GM19397 (cell line): ENCODE data around the gene LDLRAD4.

ENCODE experiments used
- ATAC-seq: cut with Tn5 transposase; IDR thresholded peaks from one replicate; pipeline ENCODE4 v1.9.1; 2021; ENCODE audit warnings: mild to moderate bottlenecking, moderate library complexity; ENCODE audit not compliant: unreplicated experiment

The LDLRAD4 gene

DNA sequence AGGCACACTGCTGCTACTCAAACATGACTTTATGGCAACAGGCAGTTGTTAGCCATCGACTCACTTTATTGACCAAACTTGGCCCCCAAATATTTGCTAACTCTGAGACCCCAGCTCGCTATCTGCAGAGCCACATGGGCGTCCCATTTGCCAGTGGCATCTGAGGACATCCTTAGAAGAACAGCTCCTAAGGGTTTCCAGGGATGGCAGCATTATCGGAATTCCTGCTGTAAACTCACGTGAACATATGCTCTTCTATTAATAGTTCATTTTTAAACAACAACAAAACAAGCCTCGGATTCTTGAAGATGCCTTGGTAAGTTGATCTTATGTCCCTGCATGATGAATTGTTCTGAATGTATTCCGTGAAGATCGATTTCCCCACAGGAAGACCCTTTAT is 181.0 kb downstream of the LDLRAD4 start:
- no peak for ATAC-seq

DNA sequence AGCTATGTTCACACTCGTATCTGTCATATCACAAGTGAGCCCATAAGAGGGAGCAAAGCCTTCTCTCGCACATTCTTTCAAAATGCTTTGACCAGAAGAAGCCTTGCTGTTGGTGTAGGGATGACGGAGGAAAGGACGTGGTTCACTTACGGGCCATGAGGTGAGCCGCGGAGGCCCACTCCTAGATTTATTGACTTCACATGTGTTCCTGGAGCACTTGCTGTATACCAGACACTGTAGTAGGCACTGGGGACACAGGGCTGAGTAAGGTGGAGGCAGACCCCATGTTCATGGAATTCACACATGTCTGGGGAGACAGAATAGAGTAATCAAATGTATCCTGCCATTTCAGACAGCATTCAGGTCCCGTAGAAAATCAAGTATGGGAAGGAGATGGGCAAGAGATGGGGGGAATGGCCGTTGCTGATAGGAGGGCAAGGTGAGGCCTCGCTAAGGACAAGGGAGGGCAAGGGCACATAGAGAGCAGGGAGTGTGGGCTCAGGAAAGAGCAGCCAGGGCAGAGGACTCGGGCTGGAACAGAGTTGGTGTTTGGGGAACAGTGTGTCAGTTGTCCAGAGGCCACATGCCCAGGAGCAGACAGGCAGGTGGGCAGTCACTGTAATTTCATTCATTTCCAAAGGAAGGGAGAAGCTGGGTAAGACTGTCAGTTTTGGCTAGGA is 182.2 kb downstream of the LDLRAD4 start:
- no peak for ATAC-seq

DNA sequence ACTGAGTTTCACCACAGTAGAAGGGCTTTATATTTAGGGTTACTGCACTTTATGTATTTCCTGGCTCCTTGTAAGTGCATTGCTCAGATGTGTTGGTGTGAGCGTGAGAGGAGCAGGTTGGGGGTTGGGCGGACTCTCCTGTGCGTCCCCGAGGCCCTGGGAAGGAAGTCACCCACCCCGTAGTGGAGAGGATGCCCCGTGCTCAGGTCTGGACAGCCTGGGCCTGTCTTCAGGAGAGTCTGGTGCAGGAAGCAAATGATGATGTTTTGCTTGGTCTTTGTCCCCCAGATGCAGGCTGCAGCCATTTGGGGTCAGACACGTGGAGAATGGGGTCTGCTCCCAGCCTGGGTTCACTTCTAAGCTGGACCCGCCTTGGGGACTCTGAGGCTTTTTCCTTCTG is 182.8 kb downstream of the LDLRAD4 start:
- ATAC-seq = no peak

DNA sequence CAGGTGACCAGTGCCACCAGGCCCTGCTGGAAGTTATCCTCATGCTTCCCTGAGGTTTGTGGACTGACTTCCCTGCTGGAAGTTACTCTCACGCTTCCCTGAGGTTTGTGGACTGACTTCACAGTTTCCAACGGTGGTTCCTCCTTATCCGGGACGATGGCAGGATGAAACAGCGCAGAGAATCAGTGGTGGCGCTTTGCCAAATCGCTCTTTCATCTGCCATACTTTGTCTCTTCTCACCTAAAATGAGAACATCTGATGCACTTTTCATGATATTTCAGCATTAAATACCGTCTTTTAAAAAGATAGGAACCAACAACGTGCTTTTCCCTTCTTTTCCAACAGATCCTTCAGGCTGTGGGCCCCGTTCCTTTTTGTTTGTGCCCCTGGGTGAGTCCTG is 183.3 kb downstream of the LDLRAD4 start:
- ATAC-seq = no peak

DNA sequence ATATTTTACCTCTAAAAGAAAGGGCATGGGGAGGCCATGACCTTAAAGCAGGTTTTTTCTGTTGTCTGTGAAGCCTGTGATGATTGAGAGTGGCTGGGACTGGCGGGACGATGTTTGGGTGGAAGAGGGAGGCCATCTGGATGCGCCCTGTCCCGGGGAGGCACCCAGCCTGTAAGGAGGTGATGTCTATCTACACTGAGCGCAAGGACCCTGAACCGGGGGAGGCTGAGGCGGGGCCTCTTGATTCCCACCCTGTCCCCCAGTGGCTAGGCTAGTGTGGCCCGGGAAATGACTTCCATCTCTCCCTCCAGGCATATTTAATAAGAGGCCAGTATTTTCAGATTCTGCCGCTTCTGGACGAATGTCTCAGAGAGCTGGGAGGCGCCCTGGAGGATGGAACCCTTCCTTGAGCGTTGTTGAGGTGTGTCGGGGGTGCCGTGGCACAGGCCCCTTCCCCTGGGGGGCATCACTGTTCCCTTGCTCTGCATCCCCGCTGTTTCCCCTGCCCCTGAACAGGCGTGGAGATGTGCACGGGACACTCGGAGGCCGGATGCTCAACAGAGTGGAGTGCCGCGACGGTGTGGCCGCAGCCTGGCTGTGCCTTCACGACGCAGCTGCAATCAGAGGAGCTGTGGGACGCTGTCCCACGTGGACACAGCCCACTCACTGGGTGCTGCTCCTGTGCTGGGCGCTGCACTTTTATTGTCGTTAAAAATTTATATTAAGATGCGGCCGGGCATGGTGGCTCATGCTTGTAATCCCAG is 185.4 kb downstream of the LDLRAD4 start:
- no peak for ATAC-seq

DNA sequence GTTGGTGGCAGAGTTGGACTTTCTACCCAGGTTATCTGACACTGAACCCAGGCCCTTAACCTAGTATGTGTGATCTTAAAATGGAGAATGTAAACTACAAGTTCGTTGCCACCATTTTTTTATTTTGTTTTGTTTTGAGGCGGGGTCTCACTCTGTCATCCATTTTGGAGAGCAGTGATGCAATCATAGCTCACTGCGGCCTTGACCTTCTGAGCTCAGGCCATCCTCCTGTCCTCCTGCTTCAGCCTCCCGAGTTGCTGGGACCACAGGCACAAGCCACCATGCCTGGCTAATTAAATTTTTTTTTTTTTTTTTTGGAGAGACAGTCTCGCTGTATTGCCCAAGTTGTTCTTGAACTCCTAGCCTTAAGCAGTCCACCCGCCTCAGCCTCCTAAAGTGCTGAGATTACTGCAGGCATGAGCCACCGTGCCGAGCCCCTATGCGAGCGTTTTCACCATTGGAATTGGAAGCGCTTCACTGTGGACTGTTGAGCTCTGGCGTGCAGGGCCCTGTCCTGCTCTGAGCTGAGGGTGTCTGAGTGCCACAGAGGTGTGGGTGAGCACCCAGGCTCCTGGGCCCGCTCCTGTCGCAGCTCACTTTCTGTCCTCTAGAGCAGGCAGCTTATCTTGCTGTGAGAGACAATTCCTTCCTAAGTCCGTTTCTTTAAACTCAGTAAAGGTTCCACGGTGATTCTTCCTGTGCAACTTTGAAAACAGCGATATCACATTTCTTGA is 186.9 kb downstream of the LDLRAD4 start:
- no peak for ATAC-seq

DNA sequence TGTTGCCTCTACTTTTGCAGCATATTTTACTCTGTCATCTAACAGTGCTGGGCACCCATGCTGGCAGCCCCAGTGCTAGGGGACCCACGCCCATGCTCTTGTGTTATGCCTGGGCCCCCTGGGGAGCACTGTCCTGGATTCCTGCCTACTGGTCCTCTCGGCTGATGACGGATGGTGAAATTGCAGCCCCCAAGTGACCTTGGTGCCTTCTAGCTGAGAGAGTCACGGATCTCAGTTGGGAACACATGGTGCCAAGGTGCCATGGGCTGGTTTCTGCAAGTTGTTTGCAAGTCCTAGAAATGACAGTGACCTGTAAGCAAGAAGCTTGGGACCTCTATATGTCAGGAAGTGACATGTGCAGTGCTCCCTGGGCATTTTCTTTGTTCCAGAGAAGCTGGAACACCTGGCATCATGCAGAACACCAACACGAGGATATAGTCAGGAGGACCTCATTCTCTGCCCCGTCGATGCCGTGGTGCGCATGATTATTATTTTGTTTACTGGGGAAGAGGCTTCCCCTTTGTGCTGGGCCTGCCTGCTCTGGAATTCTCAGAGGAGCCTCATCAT is 187.6 kb downstream of the LDLRAD4 start:
- ATAC-seq = no peak

DNA sequence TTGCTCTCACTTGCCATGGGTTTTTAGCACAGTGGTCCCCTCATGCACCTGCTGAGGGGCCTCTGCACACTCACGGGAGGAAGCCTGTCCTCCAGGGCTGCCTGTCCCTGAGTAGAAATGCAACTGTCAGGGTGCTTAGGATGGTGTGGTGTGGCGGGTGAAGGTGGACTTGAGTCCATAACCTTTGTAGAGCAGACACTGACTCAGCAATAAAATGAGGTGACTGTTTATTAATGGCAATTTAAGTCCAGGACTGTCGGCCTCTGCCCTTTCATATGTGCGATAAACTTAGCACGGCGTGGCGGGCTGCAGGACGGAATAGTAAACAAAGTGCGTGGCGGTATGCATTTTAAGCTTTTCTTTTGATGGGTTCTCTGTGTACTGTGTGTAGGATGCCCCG is 188.2 kb downstream of the LDLRAD4 start:
- ATAC-seq = no peak

DNA sequence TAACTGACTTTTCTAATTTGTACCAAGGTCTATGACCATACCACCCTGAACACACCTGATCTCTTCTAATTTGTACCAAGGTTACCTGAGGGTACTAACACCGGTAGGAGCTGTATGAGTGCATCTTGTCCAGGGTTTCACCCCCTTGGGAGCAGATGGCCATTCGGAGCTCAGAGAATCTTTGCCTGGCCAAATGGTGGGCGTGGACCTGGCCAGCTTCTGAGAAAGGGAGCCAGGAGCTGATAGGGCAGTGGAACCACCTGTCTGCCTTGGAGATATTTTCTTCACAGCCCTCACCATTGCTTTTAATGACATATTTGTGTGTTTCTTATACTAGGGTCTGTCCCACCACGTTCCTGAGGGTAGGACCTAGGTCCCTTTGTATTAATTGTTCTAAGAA is 188.9 kb downstream of the LDLRAD4 start:
- ATAC-seq = no peak

DNA sequence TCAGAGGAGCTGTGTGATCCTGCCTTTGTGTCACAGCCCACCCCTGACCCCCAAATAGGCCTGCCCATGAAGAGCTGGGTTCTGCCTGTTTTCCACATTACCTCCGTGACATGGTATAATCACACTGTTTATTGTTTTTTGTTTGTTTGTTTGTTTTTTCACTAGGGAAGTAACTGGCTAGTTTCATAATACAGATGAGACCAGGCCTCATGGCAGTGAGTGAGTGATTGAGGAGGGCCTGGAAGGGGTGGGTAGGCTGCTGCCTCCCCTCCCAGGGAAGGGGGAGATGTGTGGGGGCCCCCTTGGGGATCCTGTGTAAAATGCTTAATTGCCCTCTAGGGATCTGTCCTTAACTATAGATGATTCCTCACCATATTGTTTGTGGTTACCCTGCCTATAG is 190.5 kb downstream of the LDLRAD4 start:
- no peak for ATAC-seq

DNA sequence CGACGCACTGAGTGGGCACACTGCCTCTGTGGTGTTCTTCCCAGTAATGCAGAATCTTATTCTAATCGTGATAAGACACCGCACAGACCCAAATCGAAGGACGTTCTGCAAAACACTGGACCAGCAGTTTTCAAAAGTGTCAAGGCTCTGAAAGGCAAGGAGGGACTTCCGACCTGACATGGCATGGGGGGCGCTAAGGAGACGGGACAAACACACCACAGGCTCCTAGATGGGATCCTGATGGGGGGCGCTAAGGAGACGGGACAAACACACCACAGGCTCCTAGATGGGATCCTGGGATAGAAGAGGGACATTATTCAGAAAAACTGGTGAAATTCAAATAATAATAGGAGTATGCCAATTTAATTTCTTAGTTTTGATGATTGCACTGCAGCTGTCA is 191.4 kb downstream of the LDLRAD4 start:
- ATAC-seq = no peak

DNA sequence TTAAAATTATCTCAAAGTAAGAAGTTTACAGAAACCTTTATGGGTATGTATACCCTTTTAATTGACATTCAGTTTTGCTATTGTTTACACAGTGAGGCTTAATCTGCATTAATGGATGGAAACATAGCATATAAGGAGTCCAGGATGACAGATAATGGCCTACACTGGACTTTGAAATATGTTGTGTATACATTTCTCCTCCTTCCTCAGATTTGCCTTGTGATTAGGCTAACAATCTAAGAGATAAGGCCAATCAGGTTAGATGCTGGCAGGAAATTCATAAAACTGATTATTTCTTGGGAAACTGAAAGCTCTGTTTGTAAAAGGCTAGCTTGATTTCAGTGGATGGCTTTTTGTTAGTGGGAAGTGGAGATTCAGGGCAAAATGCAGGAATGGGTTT is 191.9 kb downstream of the LDLRAD4 start:
- ATAC-seq = no peak

DNA sequence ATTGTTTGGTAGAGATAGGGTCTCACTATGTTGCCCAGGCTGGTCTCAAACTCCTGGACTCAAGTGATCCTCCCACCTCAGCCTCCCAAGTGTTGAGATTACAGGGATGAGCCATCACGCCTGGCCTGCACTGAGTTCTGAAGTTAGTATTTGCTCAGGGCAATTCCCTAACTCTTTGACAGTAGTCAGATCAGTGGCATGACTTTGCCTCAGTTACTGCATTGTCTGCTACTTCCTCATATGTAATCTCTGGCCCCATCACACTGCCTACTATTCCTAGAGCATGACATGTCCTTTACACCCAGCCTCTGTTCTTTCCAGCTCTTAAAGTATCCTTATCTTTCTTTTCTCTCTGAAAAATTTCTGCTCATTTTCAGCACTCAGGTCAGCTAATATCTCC is 193.5 kb downstream of the LDLRAD4 start:
- ATAC-seq = no peak

DNA sequence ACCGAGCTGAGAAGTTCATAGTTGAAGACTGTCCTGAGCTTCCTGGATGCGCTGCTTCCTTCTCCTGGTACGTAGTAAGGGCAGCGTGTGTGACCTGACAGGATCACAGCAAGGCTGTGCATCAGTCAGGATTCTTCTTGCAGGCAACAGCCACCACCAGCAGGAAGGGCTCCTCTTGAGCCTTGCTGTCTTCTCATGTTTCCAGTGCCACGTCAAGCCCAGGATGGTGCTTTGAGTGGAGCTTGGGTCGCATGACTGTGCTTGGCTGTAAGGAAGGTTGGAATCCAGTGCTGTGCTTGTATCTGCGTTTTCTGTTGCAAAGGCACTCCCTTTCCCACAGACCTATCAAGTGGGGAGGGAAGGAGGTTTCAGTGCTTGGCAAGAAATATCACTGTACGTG is 194.3 kb downstream of the LDLRAD4 start:
- no peak for ATAC-seq

DNA sequence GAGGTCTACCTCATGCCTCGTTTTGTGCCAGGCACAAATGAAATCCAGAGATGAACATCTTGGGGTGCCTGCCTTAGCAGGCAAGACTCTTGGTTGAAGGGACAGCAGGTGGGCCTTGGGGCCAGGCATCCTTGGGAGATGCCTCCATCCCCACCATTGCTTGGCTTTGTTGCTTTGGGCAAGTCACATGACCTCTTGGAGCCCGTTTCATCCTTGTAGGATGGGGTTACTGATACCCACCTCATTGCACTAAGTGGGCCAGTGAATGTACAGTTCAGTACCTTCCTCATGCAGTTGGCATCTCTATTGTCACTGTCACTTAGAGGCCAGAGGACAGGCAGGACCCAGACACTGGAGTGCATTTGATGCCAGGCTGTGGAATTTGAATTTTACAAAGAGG is 195.5 kb downstream of the LDLRAD4 start:
- ATAC-seq = no peak

DNA sequence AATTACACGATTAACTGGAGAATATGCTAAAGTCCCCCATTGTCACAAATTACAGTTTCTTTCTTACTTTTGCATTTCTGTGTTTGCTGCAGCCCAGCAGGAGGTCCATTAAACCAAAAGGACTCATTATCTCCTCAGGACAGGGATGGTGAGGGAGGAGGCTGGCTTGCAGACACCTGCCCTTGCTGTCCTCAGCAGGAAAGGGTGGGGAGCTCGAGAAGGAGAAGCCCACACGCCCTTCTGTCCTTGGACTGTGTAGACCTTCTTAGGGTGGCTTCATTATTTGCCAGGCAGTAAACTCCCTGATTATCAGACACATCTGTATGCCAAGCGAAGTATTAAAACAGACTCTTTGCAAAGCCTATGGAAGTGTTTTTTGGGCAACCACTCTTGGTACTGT is 196.0 kb downstream of the LDLRAD4 start:
- ATAC-seq = no peak

DNA sequence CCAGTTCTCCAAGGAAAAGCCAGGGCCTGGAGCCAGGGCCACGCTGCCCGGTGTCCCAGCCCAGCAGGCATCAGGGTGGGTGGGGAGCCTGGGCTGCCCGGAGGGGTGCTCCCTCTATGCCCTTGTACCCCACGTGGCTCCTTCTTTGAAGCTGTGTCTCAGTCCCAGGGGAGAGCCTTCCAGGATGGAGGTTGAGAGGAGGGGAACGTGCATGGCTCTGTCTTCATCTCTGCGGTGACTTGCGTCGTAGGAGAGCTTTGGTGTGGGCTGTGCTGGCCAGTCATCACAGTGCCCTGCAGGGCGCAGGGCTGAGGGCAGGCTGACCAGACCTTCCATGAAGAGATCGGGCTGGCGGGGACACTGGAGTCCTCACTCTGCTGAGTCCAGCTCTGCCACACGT is 197.2 kb downstream of the LDLRAD4 start:
- no peak for ATAC-seq

DNA sequence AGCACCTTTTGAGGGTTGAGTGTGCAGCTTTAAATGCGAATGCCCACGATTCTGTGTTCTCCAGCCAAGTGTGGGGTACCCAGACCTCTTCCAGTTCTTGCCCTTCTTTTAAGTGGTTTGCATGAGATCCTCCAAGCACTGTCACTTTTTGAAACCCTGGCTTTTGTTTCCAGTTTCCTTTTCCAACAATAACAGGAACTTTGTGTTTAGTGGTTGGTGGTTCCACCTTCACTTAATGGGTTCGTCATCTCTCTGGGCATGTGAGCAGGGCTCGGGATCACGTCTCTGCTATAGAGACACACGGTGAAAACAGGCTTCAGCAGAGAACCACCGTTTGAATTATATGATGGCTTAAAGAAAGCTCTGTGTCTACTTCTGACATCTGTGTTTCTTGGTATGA is 197.6 kb downstream of the LDLRAD4 start:
- ATAC-seq = no peak

DNA sequence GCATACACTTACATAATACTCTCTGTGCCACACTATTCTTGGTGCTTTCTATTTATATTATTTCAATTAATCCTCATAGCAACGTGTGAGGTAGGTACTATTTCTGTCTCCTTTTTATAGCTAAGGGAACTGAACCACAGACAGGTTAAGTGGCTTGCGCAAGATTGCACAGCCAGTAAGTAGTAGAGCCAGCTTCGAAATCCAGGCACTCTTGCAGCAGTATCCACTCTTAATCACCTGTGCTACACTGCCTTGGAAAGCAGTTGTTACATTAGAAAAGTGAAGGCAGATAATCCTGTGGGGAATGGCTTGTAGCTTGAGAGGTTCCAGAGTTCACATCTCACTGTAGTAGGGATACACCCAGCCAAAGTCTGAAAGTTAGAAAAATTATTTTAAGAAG is 198.3 kb downstream of the LDLRAD4 start:
- ATAC-seq = no peak

DNA sequence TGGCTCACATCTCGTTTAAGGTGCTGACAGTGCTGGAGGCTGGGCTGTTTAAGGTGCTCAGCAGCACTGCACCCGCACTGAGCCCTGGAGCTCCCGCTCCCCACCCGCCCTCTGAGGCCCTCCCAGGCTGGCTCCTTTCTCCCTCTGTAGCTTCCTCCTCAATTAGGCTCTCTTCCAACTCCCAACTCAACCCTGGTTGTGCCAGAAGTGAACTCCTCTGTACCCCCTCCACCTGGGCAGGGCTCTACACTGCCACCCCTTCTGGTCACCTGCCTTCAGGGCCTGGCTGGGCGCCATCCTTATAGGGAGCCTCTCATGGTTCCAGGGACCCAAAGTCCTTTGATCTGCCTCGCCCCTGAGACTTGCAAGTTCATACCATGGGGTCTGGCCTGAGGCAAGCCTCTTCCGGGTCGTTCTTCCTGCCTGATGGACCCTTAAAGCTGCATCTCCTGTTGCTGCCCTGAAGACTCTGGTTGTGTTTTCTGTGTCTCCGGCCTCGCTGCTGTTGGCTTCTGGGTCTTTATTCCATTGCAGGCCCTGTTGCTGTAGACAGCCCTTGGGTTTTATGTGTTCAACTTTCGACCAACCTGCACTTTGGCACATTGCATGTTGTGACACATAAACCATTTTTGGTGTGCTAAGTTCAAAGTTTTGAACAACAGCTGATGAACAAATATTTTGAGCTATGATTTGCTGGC is 199.6 kb downstream of the LDLRAD4 start:
- ATAC-seq = no peak
